HAP-1 (cell line): ENCODE measurements around the gene PITPNC1.
"Not testable (repeated sequence)": the region's sequence is repeated elsewhere in the genome, so short reads cannot be mapped to it uniquely, and the experiment has no call there.

Experiments
- DNase-seq, 2 experiments: peaks; one replicate each; pipeline ENCODE4 v3.0.0-alpha.2; 2016 to 2020; ENCODE audit warnings: low spot score in 2 of 2
- H3K27me3 ChIP-seq: fragments of 250-450 bp; sonication (Bioruptor Pico); 2 replicates; pipeline ENCODE4 v1.5.1; 2020; ENCODE audit warnings: low read depth, mild to moderate bottlenecking, moderate library complexity
- H3K36me3 ChIP-seq: fragments of 250-450 bp; sonication (Bioruptor Pico); replicated peaks from 2 replicates; pipeline ENCODE4 v1.5.1; 2020; ENCODE audit warnings: mild to moderate bottlenecking
- H3K4me1 ChIP-seq: fragments of 250-450 bp; sonication (Bioruptor Pico); 2 replicates; pipeline ENCODE4 v1.5.1; 2020; ENCODE audit warnings: mild to moderate bottlenecking
- H3K4me3 ChIP-seq: fragments of 250-450 bp; sonication (Bioruptor Pico); 2 replicates; pipeline ENCODE4 v1.5.1; 2020; ENCODE audit warnings: mild to moderate bottlenecking, moderate library complexity
- H3K9me3 ChIP-seq: fragments of 250-450 bp; sonication (Bioruptor Pico); 2 replicates; pipeline ENCODE4 v1.5.1; 2020; ENCODE audit warnings: mild to moderate bottlenecking, moderate library complexity
- in situ Hi-C: fragments of 300-500 bp; cut with MboI; formaldehyde crosslinking; loops from 3 replicates; pipeline ENCODE4 v1.14.3; 2020; ENCODE audit warnings: low sequenced_read_pairs, inconsistent platforms, mixed read lengths

Gene PITPNC1

DNA sequence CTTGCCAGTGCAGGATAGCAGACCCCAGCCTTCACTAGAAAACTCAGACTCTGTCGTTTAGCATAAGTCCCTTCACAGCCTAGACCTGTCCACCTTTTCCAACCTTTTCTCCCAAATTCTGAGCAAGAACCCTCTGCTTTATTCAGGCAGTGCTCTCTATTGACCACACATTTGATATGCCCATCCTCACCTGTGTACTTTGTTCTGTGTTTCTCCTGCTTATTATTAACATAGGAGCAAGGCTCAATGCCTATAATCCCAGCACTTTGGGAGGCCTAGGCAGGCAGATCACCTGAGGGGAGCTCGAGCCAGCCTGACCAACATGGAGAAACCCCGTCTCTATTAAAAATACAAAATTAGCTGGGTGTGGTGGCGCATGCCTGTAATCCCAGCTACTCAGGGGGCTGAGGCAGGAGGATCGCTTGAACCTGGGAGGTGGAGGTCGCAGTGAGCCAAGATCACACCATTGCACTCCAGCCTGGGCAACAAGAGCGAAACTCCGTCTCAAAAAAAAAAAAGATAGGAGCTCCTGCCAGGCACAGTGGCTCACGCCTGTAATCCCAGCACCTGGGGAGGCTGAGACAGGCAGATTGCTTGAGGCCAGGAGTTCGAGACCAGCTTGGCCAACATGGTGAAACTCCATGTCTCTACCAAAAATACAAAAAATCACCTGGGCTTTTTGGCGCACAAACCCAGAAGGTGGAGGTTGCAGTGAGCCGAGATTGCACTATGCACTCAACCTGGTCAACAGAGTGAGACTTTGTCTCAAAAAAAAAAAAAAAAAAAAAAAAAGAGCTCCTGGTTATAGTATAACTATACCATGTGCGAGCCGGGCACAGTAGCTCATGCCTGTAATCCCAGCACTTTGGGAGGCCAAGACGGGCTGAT lies 350.3 kb downstream of the PITPNC1 start:
- DNase-seq, H3K27me3 ChIP-seq, H3K9me3 ChIP-seq, H3K4me3 ChIP-seq, in situ Hi-C loops, H3K4me1 ChIP-seq: not testable (repeated sequence)
- peaks cover 90% of the 10 kb centered on the region for H3K36me3 ChIP-seq

DNA sequence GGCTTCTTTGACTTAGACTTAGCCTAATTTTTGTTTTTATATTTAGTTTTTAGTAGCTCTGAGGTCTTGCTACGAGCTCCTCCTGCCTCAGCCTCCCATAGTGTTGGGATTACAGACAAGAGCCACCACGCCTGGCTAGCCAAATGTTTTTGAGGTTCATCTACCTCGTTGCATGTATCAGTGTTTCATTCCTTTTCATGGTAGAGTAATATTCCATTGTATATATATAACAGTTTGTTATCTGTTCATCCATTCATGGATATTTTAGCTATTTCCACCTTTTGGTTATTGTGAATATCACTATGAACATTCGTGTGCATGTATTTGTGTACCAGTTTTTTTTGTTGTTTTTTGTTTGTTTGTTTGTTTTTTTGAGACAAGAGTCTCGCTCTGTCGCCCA lies 352.8 kb downstream of the PITPNC1 start:
- no peak for DNase-seq
- Histone ChIP-seq H3K4me1 (peaks cover 15% of the 10 kb centered on the region), H3K4me3 (no peak overlapping the region), H3K36me3 (peaks cover 80% of the 10 kb centered on the region), H3K9me3 (0 out of 2 replicates have a peak, but pooled peaks cover 4% of the 10 kb centered on the region), H3K27me3 (no peaks in the 10 kb centered on the region)
- in situ Hi-C loops, result no loop called here

DNA sequence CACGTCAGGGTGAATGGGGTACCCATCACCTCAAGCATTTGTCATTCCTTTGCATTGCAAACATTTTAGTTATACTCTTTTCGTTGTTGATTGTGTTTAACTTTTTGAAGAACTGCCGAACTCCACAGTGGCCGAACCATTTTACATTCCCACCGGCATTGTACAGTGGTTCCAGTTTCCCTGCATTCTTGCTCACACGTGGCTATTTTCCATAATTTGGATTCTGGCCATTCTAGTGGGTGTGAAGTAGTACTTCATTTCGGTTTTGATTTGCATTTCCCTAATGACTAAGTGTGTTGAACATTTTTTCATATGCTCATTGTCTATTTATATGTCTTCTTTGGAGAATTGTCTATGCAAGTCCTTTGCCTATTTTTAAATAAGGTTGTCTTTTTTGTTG lies 353.6 kb downstream of the PITPNC1 start:
- Histone ChIP-seq H3K27me3 (no peaks in the 10 kb centered on the region), H3K9me3 (0 out of 2 replicates have a peak, but pooled peaks cover 4% of the 10 kb centered on the region), H3K36me3 (peaks cover 80% of the 10 kb centered on the region), H3K4me1 (peaks cover 15% of the 10 kb centered on the region), H3K4me3 (no peak overlapping the region)
- DNase-seq, result no peak
- in situ Hi-C loops, result no loop called here

DNA sequence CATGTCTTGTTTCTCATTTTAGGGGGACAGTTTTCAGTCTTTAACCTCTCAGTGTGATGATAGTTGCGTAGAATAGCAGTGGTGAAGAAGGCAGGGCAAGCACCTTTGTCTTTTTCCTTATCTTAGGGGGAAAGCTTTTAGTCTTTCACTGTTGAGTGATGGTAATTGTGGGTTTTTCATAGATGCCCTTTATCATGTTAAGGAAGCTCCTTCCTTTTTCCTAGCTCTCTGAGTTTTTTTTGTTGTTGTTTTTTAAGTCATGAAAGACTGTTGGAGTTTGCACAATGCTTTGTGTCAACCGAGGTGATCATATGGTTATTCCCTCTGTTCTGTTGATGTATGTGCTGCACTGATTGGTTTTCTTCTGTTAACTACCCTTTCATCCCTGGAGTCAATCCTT lies 356.4 kb downstream of the PITPNC1 start:
- Histone ChIP-seq H3K9me3 (0 out of 2 replicates have a peak, but pooled peaks cover 4% of the 10 kb centered on the region), H3K4me1 (peaks cover 15% of the 10 kb centered on the region), H3K4me3 (no peak overlapping the region), H3K36me3 (peaks cover 80% of the 10 kb centered on the region), H3K27me3 (no peaks in the 10 kb centered on the region)
- peak; percentile 48 to 99 for DNase-seq
- in situ Hi-C loops, result no loop called here

DNA sequence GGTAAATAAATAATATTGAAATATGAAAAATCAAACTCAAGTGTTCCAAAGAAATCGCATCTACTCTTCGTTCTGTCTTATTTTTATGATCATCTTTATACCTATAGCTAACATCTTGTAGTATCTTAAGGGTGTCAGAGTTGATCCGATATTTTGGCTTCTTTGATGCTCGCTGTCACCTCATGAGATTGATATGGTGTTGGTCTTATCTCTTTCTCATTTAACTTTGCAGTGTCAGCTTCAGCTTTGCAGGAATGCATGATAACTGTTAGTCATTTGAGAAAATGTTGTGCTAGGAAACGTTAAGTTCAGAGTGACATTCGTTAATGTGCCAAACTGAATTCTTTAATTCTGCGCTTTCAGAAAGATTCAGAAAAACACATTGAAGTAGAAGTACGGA lies 360.1 kb downstream of the PITPNC1 start:
- DNase-seq, result no peak
- in situ Hi-C loops, result no loop called here
- no peaks in the 10 kb centered on the region for H3K27me3 ChIP-seq
- H3K9me3 ChIP-seq, result no peaks in the 10 kb centered on the region
- H3K4me3 ChIP-seq, result no peak overlapping the region
- H3K36me3 ChIP-seq, result peaks cover 85% of the 10 kb centered on the region
- peaks cover 15% of the 10 kb centered on the region for H3K4me1 ChIP-seq

DNA sequence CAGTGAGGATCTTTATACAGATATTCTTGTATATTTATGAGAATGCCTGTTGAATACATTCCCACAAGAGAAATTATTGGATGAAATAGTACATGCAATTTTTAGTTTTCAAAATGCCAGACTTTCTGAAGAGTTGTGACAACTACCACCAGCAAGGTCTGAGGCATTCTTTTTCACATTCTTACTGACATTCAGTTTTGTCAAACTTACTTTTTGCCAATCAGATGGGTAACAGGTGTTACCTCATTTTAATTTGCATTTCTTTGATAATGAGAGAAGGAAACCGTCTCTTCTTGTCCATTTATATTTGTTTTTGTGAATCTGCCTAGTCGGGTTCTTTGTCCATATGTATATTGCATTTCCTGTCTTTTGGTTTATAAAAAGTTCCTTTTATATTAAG lies 364.9 kb downstream of the PITPNC1 start:
- Histone ChIP-seq H3K4me3 (no peak overlapping the region), H3K9me3 (no peaks in the 10 kb centered on the region), H3K27me3 (no peaks in the 10 kb centered on the region), H3K36me3 (peaks cover 90% of the 10 kb centered on the region), H3K4me1 (peaks cover 6% of the 10 kb centered on the region)
- DNase-seq, result no peak
- in situ Hi-C loops, result no loop called here
